Upper lobe of left lung (tissue), 4 donors: ENCODE results near the gene OR10H5.

ENCODE experiments used
- POLR2A ChIP-seq, 4 donors: fragments of 450-650 bp; IDR thresholded peaks; one replicate each; pipeline ENCODE4 v1.5.1; 2016 to 2017; ENCODE audit warnings: antibody characterized with exemption in 4 of 4, mild to moderate bottlenecking in 2 of 4
- POLR2AphosphoS5 ChIP-seq, 2 donors: sonication (generic); formaldehyde crosslinking; IDR thresholded peaks; one replicate each; pipeline ENCODE4 v1.5.1; 2017; ENCODE audit warnings: antibody characterized with exemption in 2 of 2
- TF ChIP-seq, protein P1 (sequence below), 6 experiments: fragments of 450-650 bp in 4 of 6; fragments of 200-600 bp in 2 of 6; sonication (generic) in 2 of 6; IDR thresholded peaks; one replicate each; pipeline ENCODE4 v1.5.1; 2016 to 2019; ENCODE audit warnings: antibody characterized with exemption in 6 of 6

DNA sequence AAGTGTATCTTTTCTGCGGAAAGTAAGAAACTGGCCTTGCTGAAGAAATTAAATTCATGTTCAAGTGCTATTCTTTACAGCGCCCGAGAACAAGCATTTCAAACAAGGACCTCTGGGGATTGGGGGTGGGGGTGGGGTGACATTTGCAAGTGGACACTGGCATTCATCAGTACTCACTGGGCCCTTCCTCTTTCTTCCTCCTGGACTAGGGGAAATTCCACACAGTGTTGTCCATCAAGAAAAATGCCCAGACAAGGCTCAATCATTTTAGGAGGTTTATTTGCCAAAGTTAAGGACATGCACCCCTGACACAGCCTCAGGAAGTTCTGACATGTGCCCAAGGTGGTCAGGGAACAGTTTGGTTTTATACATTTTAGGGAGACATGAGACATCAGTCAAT lies 50.9 kb downstream of the OR10H5 start:
- TF ChIP-seq POLR2A (IDR thresholded peaks at IDR 0.05) (no peak), POLR2AphosphoS5 (IDR thresholded peaks at IDR 0.05) (no peak)
- TF ChIP-seq, protein P1, sequence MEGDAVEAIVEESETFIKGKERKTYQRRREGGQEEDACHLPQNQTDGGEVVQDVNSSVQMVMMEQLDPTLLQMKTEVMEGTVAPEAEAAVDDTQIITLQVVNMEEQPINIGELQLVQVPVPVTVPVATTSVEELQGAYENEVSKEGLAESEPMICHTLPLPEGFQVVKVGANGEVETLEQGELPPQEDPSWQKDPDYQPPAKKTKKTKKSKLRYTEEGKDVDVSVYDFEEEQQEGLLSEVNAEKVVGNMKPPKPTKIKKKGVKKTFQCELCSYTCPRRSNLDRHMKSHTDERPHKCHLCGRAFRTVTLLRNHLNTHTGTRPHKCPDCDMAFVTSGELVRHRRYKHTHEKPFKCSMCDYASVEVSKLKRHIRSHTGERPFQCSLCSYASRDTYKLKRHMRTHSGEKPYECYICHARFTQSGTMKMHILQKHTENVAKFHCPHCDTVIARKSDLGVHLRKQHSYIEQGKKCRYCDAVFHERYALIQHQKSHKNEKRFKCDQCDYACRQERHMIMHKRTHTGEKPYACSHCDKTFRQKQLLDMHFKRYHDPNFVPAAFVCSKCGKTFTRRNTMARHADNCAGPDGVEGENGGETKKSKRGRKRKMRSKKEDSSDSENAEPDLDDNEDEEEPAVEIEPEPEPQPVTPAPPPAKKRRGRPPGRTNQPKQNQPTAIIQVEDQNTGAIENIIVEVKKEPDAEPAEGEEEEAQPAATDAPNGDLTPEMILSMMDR (IDR thresholded peaks at IDR 0.05) = no peak
